GM18499 (cell line): ENCODE results near the gene TRIM27.
"Not testable (repeated sequence)": the region's sequence is repeated elsewhere in the genome, so short reads cannot be mapped to it uniquely, and the experiment has no call there.

ENCODE experiments used
- ATAC-seq: cut with Tn5 transposase; IDR thresholded peaks from one replicate; pipeline ENCODE4 v1.9.1; 2021; ENCODE audit warnings: moderate number of reproducible peaks; ENCODE audit not compliant: insufficient read depth, unreplicated experiment

The TRIM27 gene

DNA sequence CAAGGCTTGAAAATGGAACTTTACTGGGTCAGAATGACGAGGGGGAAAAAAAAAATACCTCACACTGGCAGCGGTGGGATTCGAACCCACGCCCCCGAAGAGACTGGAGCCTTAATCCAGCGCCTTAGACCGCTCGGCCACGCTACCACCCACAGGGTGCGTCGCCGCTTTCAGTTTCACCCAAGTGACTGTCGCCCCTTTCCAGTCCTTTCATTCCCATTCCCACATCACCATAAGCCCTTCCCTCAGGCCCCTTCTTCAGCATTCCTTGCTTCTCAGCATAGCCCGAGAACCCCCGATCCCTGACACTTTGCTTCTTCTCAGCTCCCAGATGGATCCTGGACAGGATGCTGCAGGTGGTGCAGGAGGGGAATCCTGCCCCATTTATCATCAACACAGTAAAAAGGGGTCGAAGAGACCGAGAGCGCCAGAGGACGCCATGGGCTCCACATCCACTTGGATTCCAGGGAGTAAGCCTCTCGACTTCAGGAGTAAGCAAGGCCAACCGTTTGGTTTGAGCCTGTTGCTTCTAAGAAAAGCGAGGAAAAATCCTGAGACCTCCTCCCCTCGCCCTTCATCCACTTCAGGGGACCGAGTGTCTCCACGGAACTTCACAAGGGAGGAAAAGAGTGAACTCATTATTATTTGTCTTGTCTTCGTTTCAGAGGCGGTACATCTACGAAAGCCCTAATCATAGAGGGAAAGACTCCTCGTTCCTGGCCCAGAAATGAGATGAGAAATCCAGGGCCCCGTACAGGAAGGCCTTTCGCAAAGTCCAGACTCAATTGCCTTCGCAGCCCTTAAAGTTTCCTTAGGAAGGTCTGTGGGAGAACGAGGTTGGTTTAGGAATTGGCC, 20.0 kb upstream of the TRIM27 start:
- no peak for ATAC-seq

DNA sequence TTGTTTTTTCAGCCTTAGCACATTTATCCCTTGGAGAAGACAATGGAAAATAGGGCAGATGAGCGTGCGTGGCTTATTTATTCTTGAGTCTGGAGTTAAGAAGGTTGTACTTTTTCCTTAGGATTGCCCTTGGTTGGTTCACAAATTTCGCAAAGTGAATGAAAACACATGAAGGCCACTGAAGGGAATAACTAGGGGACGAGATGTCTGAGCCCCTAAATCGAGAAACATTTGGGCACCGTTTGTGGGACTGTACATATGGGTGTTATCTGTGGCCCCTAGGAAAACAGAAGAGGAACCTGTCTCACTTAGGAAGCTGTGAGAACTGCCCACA, 19.4 kb upstream of the TRIM27 start:
- no peak for ATAC-seq

DNA sequence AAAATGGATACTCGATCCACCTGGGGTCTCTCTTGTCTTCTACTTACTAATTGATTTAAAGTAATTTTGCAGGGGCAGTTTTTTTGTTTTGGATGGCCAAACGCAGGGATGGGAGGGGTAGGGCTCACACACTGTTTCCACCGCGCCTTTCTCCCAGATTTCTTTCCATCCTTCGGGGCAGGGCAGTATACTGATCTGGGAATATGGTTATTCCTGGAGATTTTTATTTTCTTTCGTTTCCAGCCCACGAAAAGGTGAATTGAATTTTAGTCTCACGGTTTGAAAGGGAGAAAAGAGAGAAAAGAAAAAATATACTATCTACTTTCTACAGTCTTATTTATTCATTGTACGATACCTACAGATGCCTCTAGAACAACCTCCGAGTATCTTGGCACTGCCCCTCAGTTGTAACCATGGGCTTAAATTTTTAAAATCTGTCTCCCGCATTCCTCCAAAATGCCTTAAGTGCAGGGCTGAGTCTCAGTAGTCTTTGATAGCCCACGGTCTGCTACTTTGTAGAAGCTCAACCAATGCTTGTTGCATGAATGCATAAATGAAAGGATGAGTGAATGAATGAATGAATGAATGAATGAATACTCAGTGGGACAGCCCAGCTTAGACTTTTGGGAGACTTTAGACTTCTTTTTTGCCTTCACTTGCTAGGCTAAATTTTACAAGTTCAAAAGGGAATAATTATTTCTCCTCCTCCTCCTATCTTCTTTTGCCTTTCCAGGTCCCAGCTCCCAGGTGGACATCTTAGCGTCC, 18.1 kb upstream of the TRIM27 start:
- no peak for ATAC-seq

DNA sequence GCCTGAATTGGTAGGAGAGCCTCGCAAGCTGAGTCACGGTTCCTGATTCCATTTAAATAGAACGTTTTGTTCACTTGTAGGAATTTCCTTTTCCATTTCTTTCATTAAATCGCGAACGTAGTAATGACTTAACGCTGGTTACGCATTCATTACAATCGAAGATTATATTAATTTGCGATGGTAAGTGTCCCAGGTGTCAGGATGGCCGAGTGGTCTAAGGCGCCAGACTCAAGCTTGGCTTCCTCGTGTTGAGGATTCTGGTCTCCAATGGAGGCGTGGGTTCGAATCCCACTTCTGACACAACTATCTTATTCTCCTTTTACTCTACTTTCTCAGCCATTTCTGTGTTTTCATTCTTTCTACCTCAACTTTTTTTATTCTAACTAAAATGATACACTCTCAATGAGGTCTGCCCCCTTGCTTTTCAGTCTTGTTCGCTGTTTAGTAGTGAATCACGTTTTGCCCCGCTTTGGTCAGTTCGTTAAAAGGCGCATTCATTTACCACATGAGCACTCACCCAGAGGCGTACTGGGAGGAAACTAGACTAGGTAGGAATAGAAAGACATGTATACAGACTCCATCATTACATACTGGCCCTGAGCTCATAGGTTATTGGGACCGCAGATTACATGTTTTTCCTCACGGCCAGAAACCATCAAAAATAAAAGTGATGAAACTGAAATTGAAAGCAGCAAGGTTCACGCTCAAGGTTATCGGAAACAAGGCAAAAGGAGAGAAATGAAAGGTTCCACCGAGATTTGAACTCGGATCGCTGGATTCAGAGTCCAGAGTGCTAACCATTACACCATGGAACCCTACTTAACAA, 17.3 kb upstream of the TRIM27 start:
- ATAC-seq: peak; percentile 43

DNA sequence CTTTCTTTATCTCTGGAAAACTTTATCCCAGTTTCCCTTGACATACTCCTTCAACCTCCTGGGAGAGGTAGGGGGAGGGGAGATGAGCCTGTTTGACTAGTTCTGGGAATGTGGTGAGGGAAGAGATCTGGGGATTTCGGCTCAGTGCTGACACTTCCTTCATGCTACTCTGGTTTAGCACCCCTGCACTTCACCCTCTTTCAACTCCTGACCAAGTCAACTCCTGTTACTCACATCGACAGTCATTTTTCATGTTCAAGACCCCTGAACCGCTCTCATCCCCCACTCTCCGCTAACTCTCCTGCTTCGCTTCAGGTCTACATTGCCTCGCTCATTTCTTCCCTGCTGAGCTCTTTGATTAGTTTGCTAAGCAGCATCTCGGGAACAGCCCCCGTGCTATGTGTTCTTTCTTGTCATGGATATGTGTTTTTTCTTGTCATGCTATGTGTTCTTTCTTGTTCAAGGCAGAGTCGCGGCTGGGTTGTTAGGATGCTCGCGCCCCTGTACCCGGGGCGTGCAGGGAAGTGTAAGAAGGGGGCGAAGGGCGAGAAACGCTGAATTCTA, 16.6 kb upstream of the TRIM27 start:
- ATAC-seq: no peak

DNA sequence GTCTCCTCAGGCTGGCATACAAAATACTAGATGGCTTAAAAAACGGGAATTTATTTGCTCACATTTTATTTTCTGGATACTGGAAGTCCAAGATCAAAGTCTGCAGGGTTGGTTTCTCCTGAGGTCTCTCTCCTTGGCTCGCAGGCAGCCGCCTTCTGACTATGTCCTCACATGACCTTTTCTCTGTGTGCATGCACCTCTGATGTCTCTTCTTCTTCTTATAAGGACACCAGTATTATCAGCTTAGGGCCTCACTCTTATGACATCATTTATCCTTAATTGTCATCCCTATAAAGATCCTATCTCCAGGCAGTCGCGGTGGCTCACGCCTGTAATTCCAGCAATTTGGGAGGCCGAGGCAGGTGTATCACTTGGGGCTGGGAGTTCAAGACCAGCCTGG, 9.3 kb upstream of the TRIM27 start:
- ATAC-seq: no peak

DNA sequence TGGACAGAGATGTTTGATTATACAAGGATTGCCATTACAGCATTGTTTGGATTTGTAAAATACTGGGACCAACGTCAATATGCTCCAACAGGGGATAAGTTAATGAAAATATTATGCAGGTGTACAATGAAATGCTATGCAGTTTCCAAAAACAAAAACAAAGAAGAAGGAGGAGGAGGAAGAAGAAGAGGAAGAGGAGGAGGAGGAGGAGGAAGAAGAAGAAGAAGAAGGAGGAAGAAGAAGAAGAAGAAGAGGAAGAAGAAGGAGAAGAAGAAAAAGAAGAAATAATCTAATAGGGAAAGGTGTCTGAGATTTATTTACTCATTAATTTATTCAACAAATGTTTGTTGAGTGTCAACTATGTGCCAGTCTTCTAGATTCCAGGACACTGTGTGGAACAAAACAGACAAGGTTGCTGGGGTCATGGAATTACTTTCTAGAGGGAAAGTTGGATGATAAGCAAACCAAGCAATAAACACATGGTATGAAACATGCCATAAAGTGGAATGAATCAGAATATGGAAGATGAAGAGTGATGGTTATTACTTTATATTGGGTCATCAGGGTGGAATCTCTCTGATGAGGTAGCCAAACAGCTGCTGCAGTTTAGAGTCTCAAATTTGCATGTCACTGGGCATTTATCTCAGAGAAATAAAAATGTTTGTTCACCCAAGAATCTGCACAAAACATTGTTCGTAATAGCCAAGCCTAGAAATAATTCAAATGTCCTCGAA, 6.3 kb upstream of the TRIM27 start:
- ATAC-seq: no peak

DNA sequence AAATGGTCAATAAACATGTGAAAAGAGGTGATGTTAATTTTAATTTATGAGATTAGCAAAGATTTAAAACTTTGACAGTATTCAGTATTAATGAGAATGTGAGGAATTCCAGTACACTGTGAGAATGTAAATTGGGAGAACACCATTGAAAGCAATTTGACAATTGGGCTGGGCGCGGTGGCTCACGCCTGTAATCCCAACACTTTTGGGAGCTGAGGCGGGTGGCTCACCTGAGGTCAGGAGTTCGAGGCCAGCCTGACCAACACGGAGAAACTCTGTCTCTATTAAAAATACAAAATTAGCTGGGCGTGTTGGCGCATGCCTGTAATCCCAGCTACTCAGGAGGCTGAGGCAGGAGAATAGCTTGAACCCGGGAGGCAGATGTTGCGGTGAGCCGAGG, 5.6 kb upstream of the TRIM27 start:
- not testable (repeated sequence) for ATAC-seq

DNA sequence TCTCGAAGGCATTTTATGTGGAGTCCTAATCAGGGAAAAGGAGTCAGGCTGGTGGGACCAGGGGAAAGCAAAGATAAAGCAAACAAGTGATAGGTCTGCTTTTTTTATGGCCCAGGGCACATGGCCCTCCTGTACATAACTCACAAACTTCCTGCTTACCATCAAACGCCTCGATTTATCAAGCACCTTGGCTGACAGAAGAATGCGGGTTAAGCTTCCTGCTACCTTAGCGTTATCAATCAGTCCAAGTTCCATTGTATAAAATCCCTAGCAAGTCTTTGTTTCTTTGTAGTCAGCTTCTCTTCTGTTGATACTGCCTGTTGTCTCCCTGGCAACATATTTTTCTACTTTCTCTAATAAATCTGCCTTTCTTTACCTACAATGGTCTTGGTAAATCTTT, 4.1 kb upstream of the TRIM27 start:
- no peak for ATAC-seq

DNA sequence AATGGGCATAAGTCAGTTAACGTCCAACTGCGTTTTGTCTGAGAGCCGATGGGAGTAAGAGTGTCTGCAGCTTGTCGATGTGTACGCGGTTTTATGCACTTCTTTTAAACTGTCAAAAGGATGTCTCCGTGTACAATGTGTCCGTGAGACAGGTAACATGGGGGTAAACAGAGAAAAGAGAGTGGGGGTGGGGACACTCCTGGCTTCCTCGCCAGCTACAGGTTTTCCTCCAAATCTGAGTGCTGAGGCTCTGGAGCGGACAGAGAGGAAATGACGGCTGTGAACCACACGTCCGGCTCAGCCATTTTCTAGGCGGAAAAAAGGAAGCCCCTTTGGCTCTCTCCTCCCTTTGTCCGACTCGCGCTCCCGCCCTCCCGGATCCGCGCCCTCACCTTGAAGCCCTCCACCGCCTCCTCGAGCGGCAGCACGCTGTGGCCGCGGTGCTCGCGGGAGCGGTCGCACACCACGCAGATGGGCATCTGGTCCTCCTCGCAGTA, 916 bp downstream of the TRIM27 start:
- no peak for ATAC-seq

DNA sequence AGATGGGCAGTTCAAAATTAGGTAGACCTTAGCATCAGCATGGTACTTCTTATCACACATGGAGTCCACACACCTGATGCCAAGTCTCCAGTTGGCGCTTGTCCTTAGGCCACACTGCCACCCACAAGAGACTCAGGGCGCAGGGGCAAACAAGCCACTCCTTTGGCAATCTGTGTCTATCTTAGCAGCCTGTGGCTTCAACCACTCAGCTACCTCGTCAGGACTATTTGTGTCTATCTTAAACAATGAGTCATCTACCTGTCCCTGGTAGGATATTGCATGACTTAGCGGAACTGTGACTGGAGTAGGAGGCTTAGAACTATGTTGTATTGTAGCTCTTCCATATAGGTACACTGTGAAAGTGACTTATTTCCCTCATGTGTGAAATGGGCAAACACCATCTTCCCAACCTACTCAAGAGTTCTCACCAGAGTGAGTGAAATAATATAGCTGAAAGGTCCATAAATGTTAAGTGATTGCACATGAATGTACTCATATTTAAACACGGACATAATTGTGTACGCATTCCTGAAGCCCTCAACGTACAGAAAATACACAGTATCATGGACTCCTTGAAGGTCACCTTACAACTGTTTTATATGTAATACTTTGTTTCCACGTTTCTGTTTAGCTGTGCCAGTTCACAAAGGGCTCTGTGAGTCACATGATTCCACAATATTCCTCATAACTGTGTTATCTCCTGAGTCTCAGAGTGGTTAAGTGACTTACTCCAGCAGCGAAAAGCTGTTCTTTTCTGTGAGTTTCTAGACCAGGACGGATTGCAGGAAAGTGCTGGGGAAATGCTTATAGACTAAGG, 1.6 kb downstream of the TRIM27 start:
- no peak for ATAC-seq

DNA sequence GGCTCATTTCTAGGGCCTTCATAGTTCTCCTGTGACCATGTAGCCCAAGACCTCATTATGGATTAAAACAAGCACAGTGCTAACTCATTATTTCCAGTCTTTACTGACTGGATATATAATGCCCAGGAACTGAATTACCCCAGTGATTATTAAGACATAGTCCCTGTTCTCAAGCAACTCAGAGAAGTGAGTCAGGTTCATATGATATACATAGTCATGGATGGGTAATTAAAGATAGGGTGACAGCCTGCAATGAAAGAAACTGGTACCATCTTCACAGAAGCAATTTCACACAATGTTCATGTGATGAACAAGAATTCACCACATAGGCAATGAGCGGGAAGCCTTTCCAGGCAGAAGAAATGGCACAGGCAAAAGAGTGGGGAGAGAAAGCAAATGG, 3.5 kb downstream of the TRIM27 start:
- no peak for ATAC-seq

DNA sequence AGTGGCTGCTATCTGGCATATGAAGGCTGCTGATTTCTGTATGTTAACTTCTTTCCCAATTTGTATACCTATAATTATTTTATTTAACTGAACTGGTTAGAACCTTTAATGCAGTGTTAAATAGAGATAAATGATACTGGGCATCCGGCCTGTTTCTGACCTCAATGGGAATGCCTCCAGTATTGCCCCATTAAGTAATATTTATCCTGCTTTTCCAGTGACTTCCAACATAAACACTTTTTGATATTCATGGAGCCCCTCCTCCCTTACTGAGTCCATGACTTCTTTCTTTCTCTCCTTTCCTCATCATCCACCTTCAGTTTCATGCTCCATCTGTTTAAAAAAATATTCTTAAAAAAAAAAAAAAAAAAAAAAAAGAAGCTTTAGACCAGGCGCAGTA, 8.8 kb downstream of the TRIM27 start:
- ATAC-seq: no peak

DNA sequence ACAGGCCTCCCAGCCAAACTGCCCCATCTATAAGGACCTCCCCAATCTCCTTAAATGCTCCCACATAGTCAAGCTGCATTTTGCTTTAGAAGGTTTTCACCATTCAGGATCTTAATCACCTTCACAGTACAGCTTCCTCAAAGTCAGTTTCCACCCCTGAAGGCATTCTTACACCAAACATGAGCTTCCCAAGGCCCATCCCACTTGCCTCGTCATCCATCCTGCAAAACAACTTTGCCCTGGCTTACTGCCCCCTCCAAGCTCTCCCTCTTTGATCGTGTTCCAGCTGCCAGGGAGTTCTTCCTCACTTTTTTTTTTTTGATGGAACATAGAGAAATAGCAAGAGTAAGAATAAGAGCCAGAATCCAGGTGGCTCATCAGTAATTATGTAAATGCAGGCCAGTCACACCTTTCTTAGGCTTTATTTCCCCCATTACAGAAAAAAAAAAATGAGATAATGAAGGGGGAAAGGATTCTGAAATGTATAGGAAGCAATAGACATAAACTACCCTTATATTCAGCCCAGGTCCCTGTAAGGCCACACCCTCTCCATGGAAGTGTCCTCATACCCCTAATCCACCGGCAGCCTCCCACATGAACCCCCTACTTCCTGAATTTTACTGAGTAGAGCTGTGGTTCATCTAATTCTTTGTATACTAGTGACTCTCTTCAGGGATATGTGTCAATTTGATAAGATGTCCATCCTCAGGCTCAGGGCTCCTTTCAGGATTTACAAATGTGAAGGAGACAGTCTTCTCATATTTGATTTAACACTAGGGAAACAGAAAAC, 12.7 kb downstream of the TRIM27 start:
- no peak for ATAC-seq

DNA sequence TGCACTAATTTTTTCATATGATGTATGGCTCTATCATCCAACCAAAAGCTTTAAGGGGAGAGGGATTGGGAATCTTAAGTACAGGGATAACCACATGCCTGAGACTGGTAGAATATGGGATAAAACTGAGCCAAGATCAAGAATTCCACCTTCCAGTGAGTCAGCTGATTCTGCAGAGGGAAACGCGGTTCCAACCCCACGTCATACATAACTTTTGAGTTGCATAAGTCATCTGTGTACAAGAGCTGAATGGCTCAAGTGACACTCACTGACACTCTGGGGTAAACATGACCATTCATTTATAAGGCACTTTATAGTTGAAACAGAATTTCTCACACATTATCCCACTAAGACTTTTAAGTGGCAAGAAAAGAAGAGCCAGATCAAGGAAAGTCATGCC, 16.4 kb downstream of the TRIM27 start:
- no peak for ATAC-seq

DNA sequence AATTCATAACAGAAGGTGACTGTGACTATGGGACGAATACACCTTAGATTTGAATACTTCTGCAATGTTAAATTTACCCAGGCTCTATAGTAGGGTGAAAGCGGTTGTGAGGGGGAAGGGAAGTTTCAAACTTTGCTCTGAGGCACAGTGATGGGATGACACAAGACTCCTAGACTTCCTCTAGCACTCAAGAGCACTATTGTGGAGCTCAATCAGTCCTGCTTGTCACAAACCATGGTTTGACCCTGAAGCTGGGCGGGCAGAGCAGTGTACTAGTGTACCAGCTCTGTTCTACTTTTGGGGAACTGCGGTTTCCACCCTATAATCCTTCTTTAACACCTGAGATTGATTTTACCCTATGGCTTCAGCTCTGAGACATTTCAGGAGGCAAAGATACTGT, 17.1 kb downstream of the TRIM27 start:
- no peak for ATAC-seq

DNA sequence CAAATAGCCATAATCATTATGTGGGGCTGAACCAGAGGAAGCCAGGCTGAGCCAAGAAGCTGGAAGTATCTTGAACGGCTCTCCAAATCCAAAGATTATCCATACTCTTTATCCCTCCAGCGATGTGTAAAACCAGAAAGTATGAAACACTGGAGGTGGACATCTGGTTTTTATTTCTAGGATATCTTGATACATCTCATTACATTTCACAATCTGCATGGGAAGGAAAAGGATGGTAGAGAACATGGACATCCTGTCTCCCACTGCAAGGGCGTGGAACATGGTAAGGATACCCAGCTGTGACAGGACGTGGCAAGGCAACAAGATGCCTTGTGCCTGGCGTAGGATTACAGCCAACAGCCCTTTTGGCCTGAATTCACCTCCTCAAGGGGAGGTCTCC, 20.1 kb downstream of the TRIM27 start:
- no peak for ATAC-seq

DNA sequence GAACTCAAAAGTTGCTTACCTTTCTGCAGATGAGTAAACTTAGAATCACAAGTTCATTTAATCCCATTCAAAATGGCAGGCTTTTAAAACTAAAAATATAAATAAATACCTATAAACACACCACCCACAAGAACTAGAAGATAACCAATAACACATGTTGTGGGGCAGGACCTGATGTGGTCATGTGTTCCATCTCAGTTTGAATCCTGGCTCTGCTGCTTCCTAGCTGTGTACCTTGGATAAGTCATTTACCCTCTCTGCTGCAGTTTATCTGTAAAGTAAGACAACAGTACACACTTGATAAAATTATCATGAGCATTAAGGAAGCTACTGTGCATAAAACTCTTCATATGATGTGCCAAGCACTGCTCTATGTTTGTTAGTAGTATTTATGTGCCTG, 22.0 kb downstream of the TRIM27 start:
- ATAC-seq: no peak
